GM04503 (cell line): ENCODE measurements around the gene ALG6.
"Not testable (repeated sequence)": the region's sequence is repeated elsewhere in the genome, so short reads cannot be mapped to it uniquely, and the experiment has no call there.

Source experiments
- DNase-seq: peaks from one replicate; pipeline ENCODE4 v3.0.0-alpha.2; 2012; ENCODE audit warnings: low read depth

ALG6 gene

GRCh38 chr1:63328781-63329180 lies 38.6 kb upstream of the ALG6 start:
- no peak for DNase-seq

- no peak for DNase-seq
Observed at GRCh38 chr1:63329621-63330330, 37.7 kb upstream of the ALG6 start.

GRCh38 chr1:63330331-63330916 lies 37.0 kb upstream of the ALG6 start:
- DNase-seq: no peak

- no peak for DNase-seq
Observed at GRCh38 chr1:63342402-63342801, 25.0 kb upstream of the ALG6 start.

GRCh38 chr1:63343922-63344321 lies 23.5 kb upstream of the ALG6 start:
- no peak for DNase-seq

- DNase-seq: no peak
Observed at GRCh38 chr1:63350320-63350719, 17.1 kb upstream of the ALG6 start.

GRCh38 chr1:63352736-63353135 lies 14.7 kb upstream of the ALG6 start:
- no peak for DNase-seq

GRCh38 chr1:63356234-63356633 lies 11.2 kb upstream of the ALG6 start:
- DNase-seq: not testable (repeated sequence)

GRCh38 chr1:63359561-63359960 lies 7.9 kb upstream of the ALG6 start:
- DNase-seq: no peak

GRCh38 chr1:63362073-63362472 lies 5.4 kb upstream of the ALG6 start:
- DNase-seq: no peak

GRCh38 chr1:63362578-63362977 lies 4.8 kb upstream of the ALG6 start:
- no peak for DNase-seq

- DNase-seq: no peak
Observed at GRCh38 chr1:63363014-63363413, 4.4 kb upstream of the ALG6 start.

GRCh38 chr1:63366908-63367214 lies 566 bp upstream of the ALG6 start:
- no peak for DNase-seq

GRCh38 chr1:63368131-63368530 lies 704 bp downstream of the ALG6 start:
- DNase-seq: no peak

- DNase-seq: no peak
Observed at GRCh38 chr1:63379583-63379982, 12.2 kb downstream of the ALG6 start.

GRCh38 chr1:63381741-63382140 lies 14.3 kb downstream of the ALG6 start:
- no peak for DNase-seq

- DNase-seq: no peak
Observed at GRCh38 chr1:63401945-63402344, 34.5 kb downstream of the ALG6 start.

- no peak for DNase-seq
Observed at GRCh38 chr1:63403386-63403785, 36.0 kb downstream of the ALG6 start.

GRCh38 chr1:63405021-63405420 lies 37.6 kb downstream of the ALG6 start:
- DNase-seq: no peak

- no peak for DNase-seq
Observed at GRCh38 chr1:63405987-63406386, 38.6 kb downstream of the ALG6 start.

- no peak for DNase-seq
Observed at GRCh38 chr1:63407002-63407401, 39.6 kb downstream of the ALG6 start.

- no peak for DNase-seq
Observed at GRCh38 chr1:63408331-63408730, 40.9 kb downstream of the ALG6 start.

- DNase-seq: no peak
Observed at GRCh38 chr1:63411066-63411465, 43.6 kb downstream of the ALG6 start.

GRCh38 chr1:63413394-63413793 lies 46.0 kb downstream of the ALG6 start:
- DNase-seq: no peak
